HCT116 (cell line): ENCODE data around the gene FHIT. TPM values are rescaled to one million over a fixed set of nuclear protein-coding genes. Genes with fewer than 3 reads are reported as not detected.

Source experiments
- ATAC-seq: fragments of 200-7000 bp; cut with Tn5 transposase; 2 replicates; pipeline ENCODE4 v1.9.1; 2020; ENCODE audit warnings: mild to moderate bottlenecking, moderate library complexity
- BruUV-seq: library from RNA; stranded (reverse); fragments of 400-500 nt; replicated peaks from 2 replicates; lab custom pipeline; 2021; lab: Mats Ljungman, UMichigan
- CTCF ChIA-PET: fragments of 300-600 bp; sonication (Branson Sonifier 250); formaldehyde crosslinking; loops from one replicate; lab custom pipeline; 2021; ENCODE audit warnings: antibody characterized with exemption; lab: Charles Lee
- POLR2A ChIA-PET: fragments of 300-600, 350-600 bp; sonication (Branson Sonifier 250); formaldehyde crosslinking; loops from one replicate; lab custom pipeline; 2021; ENCODE audit warnings: antibody characterized with exemption; lab: Charles Lee
- RAD21 ChIA-PET, 2 experiments: fragments of 300-600 bp; sonication (Branson Sonifier 250); formaldehyde crosslinking; loops; one replicate each; lab custom pipeline; 2023; ENCODE audit warnings: low total read pairs in 2 of 2; ENCODE audit not compliant: uncharacterized antibody in 2 of 2, unreplicated experiment in 2 of 2, low non-redundant PET in 1 of 2; lab: Charles Lee
- DNase-seq: peaks from one replicate; pipeline ENCODE4 v3.0.0-alpha.2; 2010; ENCODE audit warnings: low read depth, low spot score
- H2AFZ ChIP-seq: fragments of 200-600 bp; shearing (Covaris generic), sonication (generic); 2 replicates; pipeline ENCODE4 v1.6.1; 2017; ENCODE audit warnings: low read depth, mixed run types, mixed read lengths, antibody characterized with exemption, low read length; ENCODE audit not compliant: poor library complexity, severe bottlenecking
- H3K27ac ChIP-seq: 2 replicates; pipeline ENCODE4 v1.5.1; 2012; ENCODE audit warnings: low read depth, low read length
- H3K27me3 ChIP-seq: fragments of 200-600 bp; sonication (generic); 2 replicates; pipeline ENCODE4 v1.6.1; 2016; ENCODE audit warnings: mixed run types, low read length, mixed read lengths; ENCODE audit not compliant: insufficient read depth
- H3K36me3 ChIP-seq, 2 experiments: fragments of 200-500 bp in 1 of 2; fragments of 200-600 bp in 1 of 2; sonication (Bioruptor generic) in 1 of 2; sonication (generic) in 1 of 2; 2 replicates each; pipeline versions ENCODE4 v1.5.1 to v1.6.1; 2014 to 2016; ENCODE audit warnings: low read length in 2 of 2, inconsistent platforms in 1 of 2, mixed read lengths in 1 of 2, mixed run types in 1 of 2; ENCODE audit not compliant: insufficient read depth in 2 of 2, control insufficient read depth in 1 of 2
- H3K4me1 ChIP-seq, 2 experiments: fragments of 200-600 bp in 1 of 2; sonication (generic) in 1 of 2; 2 replicates each; pipeline versions ENCODE4 v1.5.1 to v1.6.1; 2012 to 2017; ENCODE audit warnings: low read length in 2 of 2, inconsistent platforms in 1 of 2, mild to moderate bottlenecking in 1 of 2, mixed read lengths in 1 of 2, mixed run types in 1 of 2, moderate library complexity in 1 of 2; ENCODE audit not compliant: insufficient read depth in 2 of 2, control insufficient read depth in 1 of 2
- H3K4me2 ChIP-seq: fragments of 200-600 bp; sonication (generic); 2 replicates; pipeline ENCODE4 v1.6.1; 2017; ENCODE audit warnings: mixed run types, low read length, mixed read lengths
- H3K4me3 ChIP-seq, 2 experiments: fragments of 200-600 bp in 1 of 2; sonication (generic) in 1 of 2; replicated peaks in 1 of 2; 2 replicates each; pipeline ENCODE4 v1.5.1; 2011 to 2016; ENCODE audit warnings: low read length in 2 of 2, control low read depth in 1 of 2, low read depth in 1 of 2, mild to moderate bottlenecking in 1 of 2, mixed read lengths in 1 of 2, mixed run types in 1 of 2
- H3K79me2 ChIP-seq: fragments of 200-600 bp; sonication (generic); 2 replicates; pipeline ENCODE4 v1.6.1; 2017; ENCODE audit warnings: mild to moderate bottlenecking, mixed run types, low read length, moderate library complexity, mixed read lengths; ENCODE audit not compliant: insufficient read depth
- H3K9ac ChIP-seq: fragments of 200-600 bp; sonication (generic); 2 replicates; pipeline ENCODE4 v1.6.1; 2016; ENCODE audit warnings: low read length, mixed read lengths
- H3K9me2 ChIP-seq: fragments of 200-600 bp; sonication (generic), shearing (Covaris generic); 2 replicates; pipeline ENCODE4 v1.6.1; 2017; ENCODE audit warnings: mixed run types, mild to moderate bottlenecking, moderate library complexity; ENCODE audit not compliant: insufficient read depth
- H3K9me3 ChIP-seq, 2 experiments: fragments of 200-500 bp in 1 of 2; fragments of 200-600 bp in 1 of 2; sonication (Bioruptor generic) in 1 of 2; sonication (generic) in 1 of 2; 2 replicates each; pipeline ENCODE4 v1.6.1; 2014 to 2017; ENCODE audit warnings: low read length in 2 of 2, mixed read lengths in 2 of 2, inconsistent platforms in 1 of 2, low read depth in 1 of 2, mild to moderate bottlenecking in 1 of 2, mixed run types in 1 of 2, moderate library complexity in 1 of 2; ENCODE audit not compliant: control insufficient read depth in 1 of 2, insufficient read depth in 1 of 2
- H4K20me1 ChIP-seq: fragments of 200-600 bp; sonication (generic), shearing (Covaris generic); 2 replicates; pipeline ENCODE4 v1.6.1; 2017; ENCODE audit warnings: mixed run types, mild to moderate bottlenecking, moderate library complexity; ENCODE audit not compliant: insufficient read depth
- CEBPB ChIP-seq: IDR thresholded peaks from 2 replicates; pipeline ENCODE4 v1.6.1; 2012; ENCODE audit warnings: low read depth
- ELF1 ChIP-seq: IDR thresholded peaks from 2 replicates; pipeline ENCODE4 v1.6.1; 2012; ENCODE audit warnings: low read depth, borderline replicate concordance
- EZH2 ChIP-seq: fragments of 200-600 bp; sonication (generic); IDR thresholded peaks from 2 replicates; pipeline ENCODE4 v1.6.1; 2017; ENCODE audit warnings: antibody characterized with exemption, mixed run types
- EZH2phosphoT487 ChIP-seq: fragments of 200-600 bp; IDR thresholded peaks from 2 replicates; pipeline ENCODE4 v1.6.1; 2018; ENCODE audit warnings: antibody characterized with exemption, borderline replicate concordance
- SP1 ChIP-seq: IDR thresholded peaks from 2 replicates; pipeline ENCODE4 v1.6.1; 2012; ENCODE audit warnings: low read depth
- SRF ChIP-seq: IDR thresholded peaks from 2 replicates; pipeline ENCODE4 v1.6.1; 2012; ENCODE audit warnings: low read depth
- TCF7L2 ChIP-seq: IDR thresholded peaks from 2 replicates; pipeline ENCODE4 v1.7.0; 2011; ENCODE audit warnings: borderline replicate concordance, inconsistent platforms; ENCODE audit not compliant: insufficient read depth, insufficient read length; ENCODE audit errors: extremely low read depth
- ZFX ChIP-seq: fragments of 450-650 bp; IDR thresholded peaks from 2 replicates; pipeline ENCODE4 v1.6.1; 2017
- ZNF274 ChIP-seq: fragments of 200-500 bp; sonication (Bioruptor generic); IDR thresholded peaks from 2 replicates; pipeline ENCODE4 v1.6.1; 2014; ENCODE audit warnings: mild to moderate bottlenecking, low read depth, low read length, inconsistent platforms
- intact Hi-C: fragments of 100-400 bp; cut with micrococcal nuclease; formaldehyde crosslinking; loops from 2 replicates; pipeline ENCODE4 v1.10.0; 2022
- total RNA-seq: library from RNA; stranded (reverse); gene quantifications from one replicate; pipeline ENCODE4 v1.2.1, GENCODE V29; 2021; ENCODE audit not compliant: unreplicated experiment
- TF ChIP-seq, protein P1 (sequence below): IDR thresholded peaks from 2 replicates; pipeline ENCODE4 v1.6.1; 2011; ENCODE audit warnings: mild to moderate bottlenecking, low read length, moderate library complexity; ENCODE audit not compliant: insufficient replicate concordance; ENCODE audit errors: extremely low read depth
- TF ChIP-seq, protein P2 (sequence below): IDR thresholded peaks from 2 replicates; pipeline ENCODE4 v1.6.1; 2012; ENCODE audit warnings: low read depth

The FHIT gene
- total RNA-seq, 1 experiment from 2014 or later = 20.1 TPM

GRCh38 chr3:60386306-60386705 lies 864.9 kb downstream of the FHIT start:
- Histone ChIP-seq H3K9me3 (no peaks in the 10 kb centered on the region), H3K79me2 (no peaks in the 10 kb centered on the region), H3K4me2 (no peak overlapping the region), H3K4me3 (no peak overlapping the region), H3K4me1 (no peaks in the 10 kb centered on the region), H3K36me3 (no peaks in the 10 kb centered on the region), H4K20me1 (no peaks in the 10 kb centered on the region), H3K9ac (no peak overlapping the region), H2AFZ (no peak overlapping the region), H3K27me3 (no peaks in the 10 kb centered on the region), H3K9me2 (no peaks in the 10 kb centered on the region), H3K27ac (no peak overlapping the region)
- DNase-seq (no peak), ATAC-seq (no peak)
- POLR2A ChIA-PET = no interaction called here
- CTCF ChIA-PET = no interaction called here
- intact Hi-C loops = no loop called here
- TF ChIP-seq ELF1 (no peak), EZH2 (no peak), TCF7L2 (no peak), ZFX (no peak), SP1 (no peak), SRF (no peak), ZNF274 (no peak), EZH2phosphoT487 (no peak), CEBPB (no peak)
- TF ChIP-seq, protein P1, sequence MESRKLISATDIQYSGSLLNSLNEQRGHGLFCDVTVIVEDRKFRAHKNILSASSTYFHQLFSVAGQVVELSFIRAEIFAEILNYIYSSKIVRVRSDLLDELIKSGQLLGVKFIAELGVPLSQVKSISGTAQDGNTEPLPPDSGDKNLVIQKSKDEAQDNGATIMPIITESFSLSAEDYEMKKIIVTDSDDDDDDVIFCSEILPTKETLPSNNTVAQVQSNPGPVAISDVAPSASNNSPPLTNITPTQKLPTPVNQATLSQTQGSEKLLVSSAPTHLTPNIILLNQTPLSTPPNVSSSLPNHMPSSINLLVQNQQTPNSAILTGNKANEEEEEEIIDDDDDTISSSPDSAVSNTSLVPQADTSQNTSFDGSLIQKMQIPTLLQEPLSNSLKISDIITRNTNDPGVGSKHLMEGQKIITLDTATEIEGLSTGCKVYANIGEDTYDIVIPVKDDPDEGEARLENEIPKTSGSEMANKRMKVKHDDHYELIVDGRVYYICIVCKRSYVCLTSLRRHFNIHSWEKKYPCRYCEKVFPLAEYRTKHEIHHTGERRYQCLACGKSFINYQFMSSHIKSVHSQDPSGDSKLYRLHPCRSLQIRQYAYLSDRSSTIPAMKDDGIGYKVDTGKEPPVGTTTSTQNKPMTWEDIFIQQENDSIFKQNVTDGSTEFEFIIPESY = no peak
- TF ChIP-seq, protein P2, sequence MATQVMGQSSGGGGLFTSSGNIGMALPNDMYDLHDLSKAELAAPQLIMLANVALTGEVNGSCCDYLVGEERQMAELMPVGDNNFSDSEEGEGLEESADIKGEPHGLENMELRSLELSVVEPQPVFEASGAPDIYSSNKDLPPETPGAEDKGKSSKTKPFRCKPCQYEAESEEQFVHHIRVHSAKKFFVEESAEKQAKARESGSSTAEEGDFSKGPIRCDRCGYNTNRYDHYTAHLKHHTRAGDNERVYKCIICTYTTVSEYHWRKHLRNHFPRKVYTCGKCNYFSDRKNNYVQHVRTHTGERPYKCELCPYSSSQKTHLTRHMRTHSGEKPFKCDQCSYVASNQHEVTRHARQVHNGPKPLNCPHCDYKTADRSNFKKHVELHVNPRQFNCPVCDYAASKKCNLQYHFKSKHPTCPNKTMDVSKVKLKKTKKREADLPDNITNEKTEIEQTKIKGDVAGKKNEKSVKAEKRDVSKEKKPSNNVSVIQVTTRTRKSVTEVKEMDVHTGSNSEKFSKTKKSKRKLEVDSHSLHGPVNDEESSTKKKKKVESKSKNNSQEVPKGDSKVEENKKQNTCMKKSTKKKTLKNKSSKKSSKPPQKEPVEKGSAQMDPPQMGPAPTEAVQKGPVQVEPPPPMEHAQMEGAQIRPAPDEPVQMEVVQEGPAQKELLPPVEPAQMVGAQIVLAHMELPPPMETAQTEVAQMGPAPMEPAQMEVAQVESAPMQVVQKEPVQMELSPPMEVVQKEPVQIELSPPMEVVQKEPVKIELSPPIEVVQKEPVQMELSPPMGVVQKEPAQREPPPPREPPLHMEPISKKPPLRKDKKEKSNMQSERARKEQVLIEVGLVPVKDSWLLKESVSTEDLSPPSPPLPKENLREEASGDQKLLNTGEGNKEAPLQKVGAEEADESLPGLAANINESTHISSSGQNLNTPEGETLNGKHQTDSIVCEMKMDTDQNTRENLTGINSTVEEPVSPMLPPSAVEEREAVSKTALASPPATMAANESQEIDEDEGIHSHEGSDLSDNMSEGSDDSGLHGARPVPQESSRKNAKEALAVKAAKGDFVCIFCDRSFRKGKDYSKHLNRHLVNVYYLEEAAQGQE = no peak
- RAD21 ChIA-PET = no interaction called here
- BruUV-seq = no TSS peak
